GM12878 (cell line): Measurements from ENCODE around the gene MKRN1. TPM values are rescaled to one million over a fixed set of nuclear protein-coding genes. Genes with fewer than 3 reads are reported as not detected.

Source experiments
- ATAC-seq: fragments of 200-7000 bp; cut with Tn5 transposase; 3 replicates; pipeline ENCODE4 v1.9.1; 2020; ENCODE audit warnings: mild to moderate bottlenecking, moderate library complexity
- BruUV-seq: library from RNA; stranded (reverse); fragments of 400-500 nt; replicated peaks from 2 replicates; lab custom pipeline; 2021; lab: Mats Ljungman, UMichigan
- CTCF ChIA-PET: fragments of 300-600 bp; sonication (Branson Sonifier 250); formaldehyde crosslinking; extraction: SDS; loops from one replicate; lab custom pipeline; 2021; ENCODE audit warnings: inconsistent platforms; lab: Yijun Ruan, JAX
- POLR2A ChIA-PET: fragments of 350-600 bp; formaldehyde crosslinking; extraction: SDS; loops from one replicate; lab custom pipeline; 2021; ENCODE audit warnings: inconsistent platforms; lab: Charles Lee
- RAD21 ChIA-PET: fragments of 300-600 bp; sonication (Branson Sonifier 250); formaldehyde crosslinking; loops from one replicate; lab custom pipeline; 2023; ENCODE audit warnings: antibody characterized with exemption; ENCODE audit not compliant: unreplicated experiment; lab: Charles Lee
- SMC1A ChIA-PET: fragments of 300-600 bp; sonication (Branson Sonifier 250); formaldehyde crosslinking; loops from one replicate; lab custom pipeline; 2023; ENCODE audit not compliant: unreplicated experiment, uncharacterized antibody; lab: Charles Lee
- DNase-seq: peaks from one replicate; pipeline ENCODE4 v3.0.0-alpha.2; 2011; ENCODE audit warnings: low read depth, low spot score
- FAIRE-seq: peaks from 3 replicates; lab custom pipeline; 2011; peaks lifted over from hg19 to GRCh38; lab: Jason Lieb, UNC
- H2AFZ ChIP-seq: 2 replicates; pipeline ENCODE4 v1.6.0; 2011; ENCODE audit warnings: low read depth, low read length, control low read depth; ENCODE audit not compliant: control insufficient read depth
- H3K27ac ChIP-seq: 2 replicates; pipeline ENCODE4 v1.5.1; 2011; ENCODE audit warnings: control low read depth; ENCODE audit not compliant: control insufficient read depth, insufficient read depth
- H3K27me3 ChIP-seq, 2 experiments: replicated peaks in 1 of 2; 2 replicates each; pipeline versions ENCODE4 v1.6.0 to v1.6.1; 2011; ENCODE audit warnings: low read length in 1 of 2; ENCODE audit not compliant: control insufficient read depth in 2 of 2, insufficient read depth in 2 of 2
- H3K36me3 ChIP-seq, 2 experiments: 2 replicates each; pipeline ENCODE4 v1.5.1; 2011; ENCODE audit warnings: low read length in 1 of 2; ENCODE audit not compliant: control insufficient read depth in 2 of 2, insufficient read depth in 2 of 2
- H3K4me1 ChIP-seq: 2 replicates; pipeline ENCODE4 v1.6.1; 2011; ENCODE audit warnings: mild to moderate bottlenecking, low read length, moderate library complexity, mixed read lengths; ENCODE audit not compliant: control insufficient read depth, insufficient read depth
- H3K4me2 ChIP-seq: 2 replicates; pipeline ENCODE4 v1.6.0; 2011; ENCODE audit warnings: control low read depth; ENCODE audit not compliant: control insufficient read depth, insufficient read depth
- H3K4me3 ChIP-seq: fragments of 200-600 bp; sonication (generic); 2 replicates; pipeline ENCODE4 v1.5.1; 2016
- H3K79me2 ChIP-seq: 2 replicates; pipeline ENCODE4 v1.6.0; 2011; ENCODE audit warnings: low read length; ENCODE audit not compliant: control insufficient read depth, insufficient read depth
- H3K9ac ChIP-seq: 2 replicates; pipeline ENCODE4 v1.8.0; 2011; ENCODE audit warnings: low read length, control low read depth, mixed read lengths; ENCODE audit not compliant: control insufficient read depth, insufficient read depth
- H3K9me3 ChIP-seq: replicated peaks from 3 replicates; pipeline ENCODE4 v1.5.1; 2011; ENCODE audit warnings: mild to moderate bottlenecking, low read length; ENCODE audit not compliant: control insufficient read depth, insufficient read depth
- H4K20me1 ChIP-seq: 2 replicates; pipeline ENCODE4 v1.6.0; 2011; ENCODE audit not compliant: control insufficient read depth, insufficient read depth
- CHD2 ChIP-seq: IDR thresholded peaks from 2 replicates; pipeline ENCODE4 v1.6.1; 2011; ENCODE audit warnings: low read depth, low read length, improper control_type of control experiment, borderline replicate concordance
- EZH2 ChIP-seq: IDR thresholded peaks from 2 replicates; pipeline ENCODE4 v1.6.1; 2012; ENCODE audit warnings: low read depth, mild to moderate bottlenecking, control low read depth, inconsistent platforms, low read length, borderline replicate concordance; ENCODE audit not compliant: control insufficient read depth
- HDAC6 ChIP-seq: fragments of 200-600 bp; sonication (generic); IDR thresholded peaks from one replicate; pipeline ENCODE4 v1.8.0; 2017; ENCODE audit warnings: antibody characterized with exemption; ENCODE audit not compliant: unreplicated experiment
- POU2F2 ChIP-seq: IDR thresholded peaks from 3 replicates; pipeline ENCODE4 v1.6.1; 2011; ENCODE audit warnings: low read depth, mild to moderate bottlenecking, low read length, borderline replicate concordance
- WGBS: methylation state at CpG from one replicate; pipeline ENCODE4 v1.1.6; 2016; ENCODE audit warnings: low lambda C conversion rate; ENCODE audit not compliant: insufficient replicate concordance, insufficient coverage; ENCODE audit errors: missing lambda C conversion rate; 5-methylcytosine and 5-hydroxymethylcytosine counted together
- in situ Hi-C: fragments of 300-500 bp; cut with MboI; formaldehyde crosslinking; loops from 9 replicates; pipeline ENCODE4 v1.14.3; 2018; ENCODE audit warnings: mixed read lengths
- intact Hi-C: fragments of 100-400 bp; cut with micrococcal nuclease; formaldehyde crosslinking; loops from one replicate; pipeline ENCODE4 v1.14.2; 2022; ENCODE audit not compliant: unreplicated experiment
- polyA plus RNA-seq, 11 experiments: library from polyadenylated mRNA; depleted of rRNA in 4 of 11; unstranded in 6 of 11; stranded (reverse) in 5 of 11; fragments of >200 nt; fragmentation: Nextera tagmentation in 4 of 11; fragmentation: Illumina TruSeq in 1 of 11; extraction: Ambion mirVana in 4 of 11; extraction: Trizol in 1 of 11; gene quantifications; 1 replicate in 1 of 11; 2 replicates in 10 of 11; pipeline versions ENCODE4 v1.2.1 to v1.2.3, GENCODE V29; 2011 to 2016; ENCODE audit warnings: inconsistent platforms in 2 of 11, missing spikeins in 2 of 11, low read depth in 1 of 11
- total RNA-seq, 4 experiments: library from RNA; depleted of rRNA in 3 of 4; stranded (reverse); fragments of >200 nt in 3 of 4; fragmentation: Illumina TruSeq in 1 of 4; extraction: Trizol in 1 of 4; gene quantifications; 2 replicates each; pipeline versions ENCODE4 v1.2.1 to v1.2.3, GENCODE V29; 2013 to 2021
- TF ChIP-seq, protein P1 (sequence below): IDR thresholded peaks from 2 replicates; pipeline ENCODE4 v1.6.1; 2011; ENCODE audit warnings: borderline replicate concordance, low read depth, mild to moderate bottlenecking, moderate library complexity, mixed read lengths, low read length; ENCODE audit not compliant: insufficient read depth; ENCODE audit errors: extremely low read length
- TF ChIP-seq, protein P2 (sequence below): fragments of 450-650 bp; IDR thresholded peaks from 2 replicates; pipeline ENCODE4 v1.6.1; 2017; ENCODE audit warnings: low read depth, mild to moderate bottlenecking, moderate library complexity
- TF ChIP-seq, protein P3 (sequence below): fragments of 450-650 bp; IDR thresholded peaks from 2 replicates; pipeline ENCODE4 v1.6.1; 2017; ENCODE audit warnings: mild to moderate bottlenecking, moderate library complexity
- TF ChIP-seq, protein P4 (sequence below): fragments of 450-650 bp; IDR thresholded peaks from 2 replicates; pipeline ENCODE4 v1.6.1; 2016; ENCODE audit warnings: mild to moderate bottlenecking, moderate library complexity, borderline replicate concordance

MKRN1 gene
- total and polyA plus RNA-seq, 10 of the 15 experiments (the other 5 are each of a cell fraction or from before 2014, with no cell fraction given), result 19.1 to 61.3 (median 50.6) TPM

DNA sequence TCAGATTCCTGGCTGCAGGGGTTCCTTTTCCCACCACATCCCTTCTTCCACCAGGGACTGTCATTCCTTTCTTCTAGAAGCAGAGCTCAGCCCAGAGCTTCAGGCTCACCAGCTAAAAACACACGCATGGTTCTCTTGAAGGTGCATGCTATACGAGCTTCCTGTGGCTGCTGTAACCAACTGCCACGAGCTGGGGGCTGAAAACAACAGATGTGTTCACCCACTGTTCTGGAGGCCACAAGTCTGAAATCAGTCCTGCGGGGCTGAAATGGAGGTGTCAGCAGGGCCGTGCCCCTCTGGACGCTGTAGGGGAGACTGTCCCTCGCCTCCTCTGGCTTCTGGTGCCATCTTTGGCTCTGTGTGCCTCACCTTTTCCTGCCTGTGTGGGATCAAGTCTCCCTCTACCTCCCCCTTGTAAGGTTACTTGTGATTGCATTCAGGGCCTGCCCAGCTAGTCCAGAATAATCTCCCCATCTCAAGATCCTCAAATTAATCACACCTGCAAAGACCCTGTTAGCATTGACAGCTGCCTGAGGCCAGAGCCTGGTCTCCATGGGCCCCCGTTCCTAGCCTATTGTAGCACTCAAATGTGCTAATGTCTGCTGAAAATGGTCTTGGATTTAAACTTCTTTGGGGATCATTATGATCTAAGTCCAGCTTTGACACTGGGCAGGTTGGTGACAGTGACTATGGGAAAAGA, 61.7 kb downstream of the MKRN1 start:
- Histone ChIP-seq H3K36me3 (no peaks in the 10 kb centered on the region), H3K9ac (no peak overlapping the region), H3K4me3 (no peak overlapping the region), H4K20me1 (no peaks in the 10 kb centered on the region), H3K27me3 (no peaks in the 10 kb centered on the region; a peak in 1 of 4 replicates), H3K4me1 (no peaks in the 10 kb centered on the region), H3K9me3 (no peaks in the 10 kb centered on the region), H3K27ac (no peak overlapping the region), H3K79me2 (no peaks in the 10 kb centered on the region), H2AFZ (no peak overlapping the region), H3K4me2 (no peak overlapping the region)
- CTCF ChIA-PET, result interaction anchor here (0.6 kb wide), 1 partner anchor 132 kb away, joined by 3 read pairs; no protein-coding TSS in a partner anchor
- in situ Hi-C loops, result no loop called here
- intact Hi-C loops, result no loop called here
- no peak for DNase-seq
- no peak for ATAC-seq
- BruUV-seq, result no TSS peak
- no peak for FAIRE-seq
- RAD21 ChIA-PET, result interaction anchor here (0.9 kb wide), 1 partner anchor 23 kb away, joined by 3 read pairs; no protein-coding TSS in a partner anchor
- POLR2A ChIA-PET, result interaction anchor here (0.7 kb wide), 2 partner anchors 667 to 1365 kb away, joined by 4 read pairs; no protein-coding TSS in a partner anchor
- SMC1A ChIA-PET, result interaction anchor here (0.7 kb wide), 1 partner anchor 1087 kb away, joined by 4 read pairs; no protein-coding TSS in a partner anchor
- 32% methylated on average over 8 of the region's 8 CpGs for WGBS
- TF ChIP-seq CHD2 (no peak), HDAC6 (no peak), POU2F2 (no peak), EZH2 (no peak)
- TF ChIP-seq, protein P1, sequence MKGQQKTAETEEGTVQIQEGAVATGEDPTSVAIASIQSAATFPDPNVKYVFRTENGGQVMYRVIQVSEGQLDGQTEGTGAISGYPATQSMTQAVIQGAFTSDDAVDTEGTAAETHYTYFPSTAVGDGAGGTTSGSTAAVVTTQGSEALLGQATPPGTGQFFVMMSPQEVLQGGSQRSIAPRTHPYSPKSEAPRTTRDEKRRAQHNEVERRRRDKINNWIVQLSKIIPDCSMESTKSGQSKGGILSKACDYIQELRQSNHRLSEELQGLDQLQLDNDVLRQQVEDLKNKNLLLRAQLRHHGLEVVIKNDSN, result no peak
- TF ChIP-seq, protein P2, sequence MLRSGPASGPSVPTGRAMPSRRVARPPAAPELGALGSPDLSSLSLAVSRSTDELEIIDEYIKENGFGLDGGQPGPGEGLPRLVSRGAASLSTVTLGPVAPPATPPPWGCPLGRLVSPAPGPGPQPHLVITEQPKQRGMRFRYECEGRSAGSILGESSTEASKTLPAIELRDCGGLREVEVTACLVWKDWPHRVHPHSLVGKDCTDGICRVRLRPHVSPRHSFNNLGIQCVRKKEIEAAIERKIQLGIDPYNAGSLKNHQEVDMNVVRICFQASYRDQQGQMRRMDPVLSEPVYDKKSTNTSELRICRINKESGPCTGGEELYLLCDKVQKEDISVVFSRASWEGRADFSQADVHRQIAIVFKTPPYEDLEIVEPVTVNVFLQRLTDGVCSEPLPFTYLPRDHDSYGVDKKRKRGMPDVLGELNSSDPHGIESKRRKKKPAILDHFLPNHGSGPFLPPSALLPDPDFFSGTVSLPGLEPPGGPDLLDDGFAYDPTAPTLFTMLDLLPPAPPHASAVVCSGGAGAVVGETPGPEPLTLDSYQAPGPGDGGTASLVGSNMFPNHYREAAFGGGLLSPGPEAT, result no peak
- TF ChIP-seq, protein P3, sequence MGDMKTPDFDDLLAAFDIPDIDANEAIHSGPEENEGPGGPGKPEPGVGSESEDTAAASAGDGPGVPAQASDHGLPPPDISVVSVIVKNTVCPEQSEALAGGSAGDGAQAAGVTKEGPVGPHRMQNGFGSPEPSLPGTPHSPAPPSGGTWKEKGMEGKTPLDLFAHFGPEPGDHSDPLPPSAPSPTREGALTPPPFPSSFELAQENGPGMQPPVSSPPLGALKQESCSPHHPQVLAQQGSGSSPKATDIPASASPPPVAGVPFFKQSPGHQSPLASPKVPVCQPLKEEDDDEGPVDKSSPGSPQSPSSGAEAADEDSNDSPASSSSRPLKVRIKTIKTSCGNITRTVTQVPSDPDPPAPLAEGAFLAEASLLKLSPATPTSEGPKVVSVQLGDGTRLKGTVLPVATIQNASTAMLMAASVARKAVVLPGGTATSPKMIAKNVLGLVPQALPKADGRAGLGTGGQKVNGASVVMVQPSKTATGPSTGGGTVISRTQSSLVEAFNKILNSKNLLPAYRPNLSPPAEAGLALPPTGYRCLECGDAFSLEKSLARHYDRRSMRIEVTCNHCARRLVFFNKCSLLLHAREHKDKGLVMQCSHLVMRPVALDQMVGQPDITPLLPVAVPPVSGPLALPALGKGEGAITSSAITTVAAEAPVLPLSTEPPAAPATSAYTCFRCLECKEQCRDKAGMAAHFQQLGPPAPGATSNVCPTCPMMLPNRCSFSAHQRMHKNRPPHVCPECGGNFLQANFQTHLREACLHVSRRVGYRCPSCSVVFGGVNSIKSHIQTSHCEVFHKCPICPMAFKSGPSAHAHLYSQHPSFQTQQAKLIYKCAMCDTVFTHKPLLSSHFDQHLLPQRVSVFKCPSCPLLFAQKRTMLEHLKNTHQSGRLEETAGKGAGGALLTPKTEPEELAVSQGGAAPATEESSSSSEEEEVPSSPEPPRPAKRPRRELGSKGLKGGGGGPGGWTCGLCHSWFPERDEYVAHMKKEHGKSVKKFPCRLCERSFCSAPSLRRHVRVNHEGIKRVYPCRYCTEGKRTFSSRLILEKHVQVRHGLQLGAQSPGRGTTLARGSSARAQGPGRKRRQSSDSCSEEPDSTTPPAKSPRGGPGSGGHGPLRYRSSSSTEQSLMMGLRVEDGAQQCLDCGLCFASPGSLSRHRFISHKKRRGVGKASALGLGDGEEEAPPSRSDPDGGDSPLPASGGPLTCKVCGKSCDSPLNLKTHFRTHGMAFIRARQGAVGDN, result no peak
- TF ChIP-seq, protein P4, sequence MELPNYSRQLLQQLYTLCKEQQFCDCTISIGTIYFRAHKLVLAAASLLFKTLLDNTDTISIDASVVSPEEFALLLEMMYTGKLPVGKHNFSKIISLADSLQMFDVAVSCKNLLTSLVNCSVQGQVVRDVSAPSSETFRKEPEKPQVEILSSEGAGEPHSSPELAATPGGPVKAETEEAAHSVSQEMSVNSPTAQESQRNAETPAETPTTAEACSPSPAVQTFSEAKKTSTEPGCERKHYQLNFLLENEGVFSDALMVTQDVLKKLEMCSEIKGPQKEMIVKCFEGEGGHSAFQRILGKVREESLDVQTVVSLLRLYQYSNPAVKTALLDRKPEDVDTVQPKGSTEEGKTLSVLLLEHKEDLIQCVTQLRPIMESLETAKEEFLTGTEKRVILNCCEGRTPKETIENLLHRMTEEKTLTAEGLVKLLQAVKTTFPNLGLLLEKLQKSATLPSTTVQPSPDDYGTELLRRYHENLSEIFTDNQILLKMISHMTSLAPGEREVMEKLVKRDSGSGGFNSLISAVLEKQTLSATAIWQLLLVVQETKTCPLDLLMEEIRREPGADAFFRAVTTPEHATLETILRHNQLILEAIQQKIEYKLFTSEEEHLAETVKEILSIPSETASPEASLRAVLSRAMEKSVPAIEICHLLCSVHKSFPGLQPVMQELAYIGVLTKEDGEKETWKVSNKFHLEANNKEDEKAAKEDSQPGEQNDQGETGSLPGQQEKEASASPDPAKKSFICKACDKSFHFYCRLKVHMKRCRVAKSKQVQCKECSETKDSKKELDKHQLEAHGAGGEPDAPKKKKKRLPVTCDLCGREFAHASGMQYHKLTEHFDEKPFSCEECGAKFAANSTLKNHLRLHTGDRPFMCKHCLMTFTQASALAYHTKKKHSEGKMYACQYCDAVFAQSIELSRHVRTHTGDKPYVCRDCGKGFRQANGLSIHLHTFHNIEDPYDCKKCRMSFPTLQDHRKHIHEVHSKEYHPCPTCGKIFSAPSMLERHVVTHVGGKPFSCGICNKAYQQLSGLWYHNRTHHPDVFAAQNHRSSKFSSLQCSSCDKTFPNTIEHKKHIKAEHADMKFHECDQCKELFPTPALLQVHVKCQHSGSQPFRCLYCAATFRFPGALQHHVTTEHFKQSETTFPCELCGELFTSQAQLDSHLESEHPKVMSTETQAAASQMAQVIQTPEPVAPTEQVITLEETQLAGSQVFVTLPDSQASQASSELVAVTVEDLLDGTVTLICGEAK, result no peak
